ENCODE measurements around the gene MUC13.

MUC13 gene

GRCh38 chr3:124896824-124897526 is 37.6 kb downstream of the MUC13 start:
- DNase-seq (ENCODE audit: low spot score) = no peak

- no peak for DNase-seq (ENCODE audit: low spot score)
Measured at GRCh38 chr3:124895756-124896155, 38.8 kb downstream of the MUC13 start.

DNA sequence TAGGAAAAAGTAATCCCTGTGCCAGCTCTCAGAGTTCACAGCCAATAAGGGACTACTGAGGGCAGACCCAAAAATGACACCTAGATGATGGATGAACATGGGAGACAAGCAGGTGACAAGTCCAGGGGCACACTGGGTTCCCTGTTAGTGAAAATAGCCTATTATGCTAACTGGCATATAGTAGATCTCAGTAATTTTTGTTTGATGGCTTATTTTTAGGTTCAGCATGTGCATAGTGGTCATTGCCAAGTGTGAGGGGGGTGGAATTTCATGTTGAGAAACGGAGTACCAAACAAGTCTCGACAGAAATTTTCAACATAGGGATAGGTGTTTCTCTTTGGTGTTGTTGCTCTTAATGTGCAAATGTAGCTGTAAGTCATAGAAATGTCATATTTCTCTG is 41.0 kb downstream of the MUC13 start:
- DNase-seq (ENCODE audit: low spot score) = no peak

DNA sequence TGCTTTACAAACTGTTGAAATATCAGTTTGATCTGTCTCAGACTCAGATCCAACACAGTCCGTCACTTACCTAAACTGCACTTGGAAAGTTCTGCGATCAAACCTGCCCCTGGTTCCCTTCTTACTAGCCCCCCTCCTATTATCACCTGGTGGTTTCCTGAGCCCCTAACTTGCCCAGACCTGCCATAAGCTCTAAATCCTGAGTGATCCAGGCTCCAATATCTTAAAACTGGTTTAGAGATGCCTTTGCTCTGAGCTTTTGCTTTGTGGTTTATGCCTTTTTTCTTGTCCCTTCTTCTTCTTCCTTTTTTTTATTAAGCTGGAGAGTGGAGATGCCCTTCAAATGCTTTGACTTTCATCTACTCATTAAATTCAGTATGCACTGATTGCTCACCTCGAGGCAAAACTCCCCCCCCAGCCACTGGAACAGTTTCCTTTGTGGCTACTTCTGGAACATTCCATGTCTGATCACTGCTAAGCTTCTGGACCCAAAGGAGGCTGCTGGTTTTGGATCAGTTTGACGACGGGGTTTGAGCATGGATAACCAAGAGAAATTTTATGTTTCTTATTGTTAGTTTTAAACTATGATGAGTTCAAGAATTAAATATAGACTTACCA is 43.9 kb downstream of the MUC13 start:
- DNase-seq (ENCODE audit: low spot score) = no peak

DNA sequence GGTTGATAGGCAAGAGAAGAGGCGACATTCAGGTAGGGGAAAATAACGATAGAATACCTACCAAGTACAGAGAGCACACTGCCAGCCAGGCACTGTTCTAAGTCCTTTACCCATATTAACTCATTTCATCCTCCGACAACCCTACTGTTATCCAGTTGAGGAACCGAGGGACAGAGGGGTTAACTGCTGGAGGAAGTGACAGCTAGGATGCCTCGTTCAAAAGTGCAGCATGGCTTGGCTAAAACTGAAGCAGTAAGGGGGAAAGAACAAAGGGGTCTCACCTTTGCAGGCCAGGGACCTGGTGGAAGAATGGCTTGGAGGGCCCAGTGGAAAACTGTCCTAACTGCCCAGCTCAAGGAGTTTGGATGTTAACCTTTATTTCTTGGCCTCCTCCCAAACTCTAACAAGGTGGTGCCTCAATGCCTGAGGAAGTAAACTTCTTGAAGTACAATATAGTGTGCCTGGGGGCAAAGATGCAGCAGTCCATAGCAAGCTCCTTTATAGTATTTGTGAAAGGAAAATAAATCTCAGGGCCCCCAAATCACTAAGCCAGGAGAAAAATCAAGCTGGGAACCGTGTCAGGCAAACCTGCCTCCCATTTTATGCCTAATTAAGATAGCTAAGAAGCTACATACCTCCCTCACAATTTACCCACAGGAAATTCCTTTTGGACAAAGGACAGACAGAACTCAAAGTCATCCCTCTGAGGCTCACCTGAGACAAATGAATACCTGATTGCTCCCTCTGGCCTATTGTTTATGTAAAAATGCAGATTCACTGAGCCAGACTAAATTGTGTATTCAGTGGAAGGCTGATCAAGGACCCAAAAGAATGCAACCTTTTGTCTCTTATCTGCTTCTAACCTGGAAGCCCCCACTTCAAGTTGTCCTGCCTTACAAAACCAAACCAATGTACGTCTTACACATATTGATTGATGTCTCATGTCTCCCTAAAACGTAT is 45.8 kb downstream of the MUC13 start:
- no peak for DNase-seq (ENCODE audit: low spot score)

GRCh38 chr3:124887932-124888298 is 46.6 kb downstream of the MUC13 start:
- DNase-seq (ENCODE audit: low spot score) = no peak

- no peak for DNase-seq (ENCODE audit: low spot score)
Measured at GRCh38 chr3:124887177-124887931, 47.2 kb downstream of the MUC13 start, which contains the start of gene ITGB5. Gene ITGB5, minus strand, starts transcription at chr3:124887365. Its CDS starts 365 bp downstream, at chr3:124887000.

DNA sequence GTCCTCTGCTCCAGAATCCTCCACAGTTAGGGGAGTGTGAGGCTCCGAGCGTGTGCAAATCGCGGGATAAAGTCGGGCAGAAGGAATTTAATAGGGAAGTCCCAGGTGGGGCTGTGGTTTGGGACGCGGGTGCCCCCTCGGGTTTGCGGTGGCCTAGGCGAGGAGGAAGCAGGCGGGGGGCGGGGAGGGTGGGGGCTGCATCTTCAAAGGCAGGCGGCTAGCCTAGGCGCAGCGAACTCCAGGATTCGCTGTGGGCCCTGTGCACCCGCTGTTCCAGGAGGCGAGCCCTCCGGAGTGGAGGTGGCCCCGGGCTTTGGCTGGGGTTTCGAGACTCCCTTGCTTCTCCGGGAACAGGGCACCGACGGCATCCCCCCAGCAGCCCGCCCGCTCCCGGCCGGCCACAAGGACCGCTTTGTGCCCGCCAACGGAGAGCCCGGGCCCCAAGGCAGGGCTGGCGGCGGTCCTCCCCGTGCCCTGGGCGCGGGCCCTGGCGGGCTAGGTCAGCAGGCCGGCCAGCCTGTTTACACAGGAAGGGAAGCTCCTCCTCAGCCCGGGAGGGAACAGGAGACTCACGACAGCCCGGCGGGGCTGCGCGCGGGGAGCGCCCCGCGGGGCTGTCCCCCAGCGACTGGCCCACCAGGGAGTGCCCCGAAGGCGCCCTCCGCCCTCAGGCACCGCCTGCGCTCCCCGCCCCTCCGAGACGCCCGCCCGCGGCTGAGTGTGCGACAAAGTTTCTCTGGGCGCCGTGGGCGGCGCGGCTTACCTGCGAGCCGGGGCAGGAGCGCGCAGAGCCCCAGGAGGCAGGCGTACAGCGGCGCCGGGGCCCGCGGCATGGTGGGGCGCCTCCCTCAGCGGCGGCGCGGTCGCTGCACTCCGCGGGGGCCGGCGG is 48.1 kb downstream of the MUC13 start:
- DNase-seq (ENCODE audit: low spot score) = no peak

- no peak for DNase-seq (ENCODE audit: low spot score)
Measured at GRCh38 chr3:124885466-124886167, 48.9 kb downstream of the MUC13 start.

DNA sequence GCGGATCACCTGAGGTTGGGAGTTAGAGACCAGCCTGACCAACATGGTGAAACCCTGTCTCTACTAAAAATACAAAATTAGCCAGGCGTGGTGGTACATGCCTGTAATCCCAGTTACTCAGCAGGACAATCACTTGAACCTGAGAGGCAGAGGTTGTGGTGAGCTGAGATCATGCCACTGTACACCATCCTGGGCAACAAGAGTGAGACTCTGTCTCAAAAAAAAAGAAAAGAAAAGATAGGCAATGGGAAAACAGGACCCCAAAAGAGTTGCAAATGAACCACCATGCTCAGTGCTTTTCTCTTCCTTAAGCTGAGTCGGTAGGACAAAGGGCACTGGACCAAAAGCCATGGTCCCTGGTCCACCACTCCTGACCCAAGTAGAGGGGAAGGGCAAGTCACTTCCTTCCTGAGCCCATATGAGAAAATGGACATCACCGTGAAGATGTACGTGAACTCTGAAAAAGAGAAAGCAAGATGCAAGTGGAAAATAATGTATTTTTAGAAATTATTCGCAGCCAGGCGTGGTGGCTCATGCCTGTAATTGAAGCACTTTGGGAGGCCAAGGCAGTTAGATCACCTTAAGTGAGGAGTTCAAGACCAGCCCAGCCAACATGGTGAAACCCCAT is 50.0 kb downstream of the MUC13 start:
- DNase-seq (ENCODE audit: low spot score) = no peak

DNA sequence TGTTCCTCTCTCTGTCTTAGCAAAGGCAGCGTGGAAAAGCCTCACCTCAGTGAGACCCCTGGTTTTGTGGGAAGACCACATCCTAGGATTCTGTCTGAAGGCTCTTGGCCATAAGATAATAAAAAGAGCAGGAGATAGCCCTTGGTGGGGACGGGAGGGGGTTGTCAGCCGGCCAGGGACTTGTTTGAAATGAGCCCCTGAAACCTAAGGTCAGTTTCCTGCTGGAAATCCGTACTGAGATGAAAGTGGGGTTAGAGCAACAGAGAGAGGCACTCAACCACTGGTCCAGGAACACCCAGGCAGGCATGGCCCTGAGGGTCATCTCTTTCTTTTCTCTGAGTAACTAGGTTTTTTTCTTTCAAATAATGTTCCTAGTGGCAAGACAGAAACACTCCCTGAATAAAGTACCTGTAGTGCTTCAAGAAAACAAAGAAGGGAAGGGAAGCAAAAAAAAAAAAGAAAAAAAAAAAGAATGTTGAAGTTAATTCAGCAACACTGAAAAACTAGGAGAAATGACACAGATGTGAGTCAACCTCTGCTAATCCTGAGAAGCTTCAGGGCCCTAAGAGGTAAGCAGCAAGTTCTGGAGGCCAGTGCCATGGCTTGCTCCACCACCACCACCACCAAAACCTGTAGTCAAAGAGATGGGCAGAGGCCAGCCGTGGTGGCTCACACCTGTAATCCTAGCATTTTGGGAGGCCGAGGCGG is 50.6 kb downstream of the MUC13 start:
- no peak for DNase-seq (ENCODE audit: low spot score)

DNA sequence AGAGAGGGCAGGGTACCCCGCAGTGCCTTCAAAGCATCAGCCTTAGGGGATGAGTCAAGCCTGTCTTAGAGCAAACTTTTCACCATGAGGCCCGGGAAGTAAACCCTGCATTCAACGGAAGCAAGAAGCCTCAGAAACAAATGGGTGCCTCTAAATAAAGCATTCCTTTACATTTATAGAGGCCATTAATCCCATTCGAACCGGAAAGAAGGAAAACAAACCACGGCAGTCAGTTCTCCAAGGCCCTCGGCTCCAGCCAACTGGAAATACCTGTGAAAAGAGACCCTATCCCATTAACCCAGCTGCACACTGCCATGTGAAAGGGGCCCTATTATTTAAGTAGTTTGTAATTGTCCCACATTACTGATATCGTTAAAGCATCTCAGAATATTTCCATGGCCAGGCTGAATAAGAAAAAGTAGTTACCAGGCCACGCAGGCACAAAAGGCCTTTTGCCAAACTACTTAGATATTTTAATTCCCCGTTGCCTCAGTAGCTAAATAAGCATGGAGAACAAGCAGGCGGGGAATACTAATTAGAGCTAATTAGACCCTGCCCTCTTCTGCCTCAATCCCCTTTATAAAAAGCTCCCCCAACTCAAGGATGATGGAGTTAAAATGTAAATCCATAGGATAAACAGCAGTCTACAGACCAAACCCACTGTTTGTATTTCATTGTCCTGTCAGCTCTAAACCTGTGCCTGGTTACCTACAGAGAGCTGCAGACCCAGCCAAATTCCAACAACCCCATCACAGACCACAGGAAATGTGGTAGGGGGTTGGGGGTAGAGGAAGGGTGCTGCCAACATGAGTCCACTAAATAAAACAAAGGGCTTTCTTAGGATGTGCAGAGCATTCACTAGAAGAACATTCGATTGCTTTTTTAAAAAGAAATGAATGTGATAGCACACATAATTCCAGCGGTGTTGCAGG is 51.5 kb downstream of the MUC13 start:
- no peak for DNase-seq (ENCODE audit: low spot score)

DNA sequence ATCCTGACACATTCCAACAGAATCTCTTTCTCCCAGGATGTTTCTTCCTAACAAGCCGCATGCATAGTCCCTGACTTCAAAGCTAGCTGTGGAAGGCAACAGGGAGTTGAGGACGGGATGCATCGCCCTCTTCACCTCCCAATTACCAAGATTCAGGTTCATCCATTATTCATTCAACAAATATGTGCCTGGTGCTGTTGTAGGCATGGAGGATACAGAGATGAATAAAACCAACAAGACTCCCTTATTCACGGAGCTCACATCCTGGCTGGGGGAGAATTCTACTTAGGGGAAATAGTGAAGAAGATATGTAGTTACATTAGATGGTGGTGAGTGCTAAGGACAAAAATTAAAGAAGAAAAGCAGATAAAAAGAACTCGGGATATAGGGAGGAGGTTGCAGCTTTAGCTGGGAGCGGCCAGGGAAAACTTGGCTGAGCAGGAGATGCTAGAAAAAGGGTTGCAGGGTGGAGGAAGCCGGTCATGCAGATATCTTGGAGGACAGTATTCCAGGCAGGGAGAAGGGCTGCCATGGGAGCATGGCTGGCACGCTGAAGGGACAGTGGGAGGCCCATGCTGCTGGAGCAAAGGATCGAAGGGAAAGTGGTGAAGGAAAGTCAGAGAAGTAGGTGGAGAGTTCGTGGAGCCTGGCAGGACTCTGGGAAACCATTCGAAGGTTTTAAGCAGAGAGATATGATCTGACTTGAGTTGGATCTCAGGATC is 52.4 kb downstream of the MUC13 start:
- no peak for DNase-seq (ENCODE audit: low spot score)

DNA sequence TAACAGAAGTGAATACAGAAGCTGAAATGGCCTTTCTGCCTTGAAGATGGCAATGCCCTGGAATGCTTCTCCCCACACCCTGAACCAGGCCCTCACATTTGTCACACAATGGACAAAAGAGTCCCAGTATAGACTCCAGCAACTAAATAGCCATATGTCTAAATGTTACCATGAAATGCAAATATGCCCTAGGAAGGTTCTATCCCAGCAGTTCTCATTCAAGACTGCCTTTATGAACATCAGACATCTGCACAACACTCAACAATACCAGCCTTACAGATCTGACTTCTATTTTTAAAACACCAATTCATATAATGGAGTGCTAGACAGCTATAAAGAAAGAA is 55.2 kb downstream of the MUC13 start:
- no peak for DNase-seq (ENCODE audit: low spot score)

- DNase-seq (ENCODE audit: low spot score) = no peak
Measured at GRCh38 chr3:124878561-124879336, 55.8 kb downstream of the MUC13 start.

DNA sequence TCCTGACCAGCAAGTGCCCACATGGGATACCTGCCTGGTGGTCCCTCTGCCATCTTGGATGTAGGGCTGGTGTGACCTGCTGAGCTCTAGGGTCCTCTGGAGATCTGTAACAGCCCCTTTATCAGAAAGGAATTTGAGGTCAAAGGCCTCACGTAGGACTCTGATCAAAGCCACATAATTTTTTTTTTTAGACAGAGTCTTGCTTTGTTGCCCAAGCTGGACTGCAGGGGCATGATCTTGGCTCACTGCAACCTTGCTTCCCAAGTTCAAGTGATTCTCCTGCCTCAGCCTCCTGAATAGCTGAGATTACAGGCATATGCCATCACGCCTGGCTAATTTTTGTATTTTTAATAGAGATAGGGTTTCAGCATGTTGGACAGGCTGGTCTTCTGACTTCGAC is 56.9 kb downstream of the MUC13 start:
- no peak for DNase-seq (ENCODE audit: low spot score)

- no peak for DNase-seq (ENCODE audit: low spot score)
Measured at GRCh38 chr3:124876401-124876878, 58.1 kb downstream of the MUC13 start.

All from NAMALWA (cell line).